H1 (cell line): ENCODE results near the gene PI4KA.

Experiments
- CTCF ChIP-seq, 3 experiments: IDR thresholded peaks; 1 replicate in 2 of 3; 2 replicates in 1 of 3; pipeline versions ENCODE4 v1.5.1 to v1.6.1; 2011; ENCODE audit warnings: low read length in 3 of 3, mild to moderate bottlenecking in 3 of 3, inconsistent platforms in 2 of 3, low read depth in 1 of 3, moderate library complexity in 1 of 3; ENCODE audit not compliant: insufficient read depth in 1 of 3; ENCODE audit errors: control extremely low read depth in 1 of 3
- EP300 ChIP-seq, 2 experiments: IDR thresholded peaks; 1 replicate in 1 of 2; 2 replicates in 1 of 2; pipeline ENCODE4 v1.6.1; 2011 to 2012; ENCODE audit warnings: low read depth in 2 of 2, low read length in 2 of 2, mild to moderate bottlenecking in 2 of 2, borderline replicate concordance in 1 of 2, inconsistent platforms in 1 of 2, moderate library complexity in 1 of 2
- JUN ChIP-seq: IDR thresholded peaks from 2 replicates; pipeline ENCODE4 v1.6.1; 2011; ENCODE audit warnings: low read depth, mild to moderate bottlenecking, improper control_type of control experiment, low read length
- POLR2A ChIP-seq, 2 experiments: IDR thresholded peaks; 1 replicate in 1 of 2; 2 replicates in 1 of 2; pipeline ENCODE4 v1.6.1; 2011; ENCODE audit warnings: low read depth in 2 of 2, low read length in 2 of 2, mild to moderate bottlenecking in 2 of 2; ENCODE audit errors: control extremely low read depth in 1 of 2
- SIN3A ChIP-seq, 2 experiments: IDR thresholded peaks in 1 of 2; conservative IDR thresholded peaks in 1 of 2; 2 replicates each; pipeline ENCODE4 v1.6.1; 2011 to 2012; ENCODE audit warnings: low read length in 2 of 2, improper control_type of control experiment in 1 of 2, low read depth in 1 of 2, mild to moderate bottlenecking in 1 of 2
- SP1 ChIP-seq: IDR thresholded peaks from 2 replicates; pipeline ENCODE4 v1.6.1; 2011; ENCODE audit warnings: low read depth, low read length
- ZNF274 ChIP-seq: IDR thresholded peaks from 2 replicates; pipeline ENCODE4 v1.7.0; 2012; ENCODE audit warnings: low read length, borderline replicate concordance; ENCODE audit errors: extremely low read depth

- no peak for TF ChIP-seq SIN3A (conservative IDR thresholded peaks at IDR 0.05 in 1 of 2, IDR thresholded peaks at IDR 0.05 in 1 of 2; ENCODE audit: low read depth in 1 of 2, low read length in 2 of 2)
- TF ChIP-seq EP300 (IDR thresholded peaks at IDR 0.05; ENCODE audit: borderline replicate concordance in 1 of 2, low read depth in 2 of 2, low read length in 2 of 2): no peak
- TF ChIP-seq CTCF (IDR thresholded peaks at IDR 0.05; ENCODE audit: control extremely low read depth in 1 of 3, insufficient read depth in 1 of 3, low read depth in 1 of 3, low read length in 3 of 3): no peak
- no peak for TF ChIP-seq ZNF274
- TF ChIP-seq SP1: no peak
- TF ChIP-seq JUN: no peak
- TF ChIP-seq POLR2A (IDR thresholded peaks at IDR 0.05; ENCODE audit: control extremely low read depth in 1 of 2, low read depth in 2 of 2, low read length in 2 of 2): no peak
Observed at GRCh38 chr22:20792966-20793728, 65.5 kb downstream of the PI4KA start.
